K562 (cell line): ENCODE results near the gene RAP1GAP2. TPM values are rescaled to one million over a fixed set of nuclear protein-coding genes. Genes with fewer than 3 reads are reported as not detected.

Experiments used
- ATAC-seq: fragments of 200-7000 bp; cut with Tn5 transposase; 3 replicates; pipeline ENCODE4 v1.9.1; 2020; ENCODE audit warnings: moderate library complexity
- BruUV-seq: library from RNA; stranded (reverse); fragments of 400-500 nt; replicated peaks from 2 replicates; lab custom pipeline; 2021; lab: Mats Ljungman, UMichigan
- CTCF ChIA-PET: fragments of 300-600 bp; formaldehyde crosslinking; extraction: SDS; loops from one replicate; lab custom pipeline; 2021; ENCODE audit warnings: low intra/inter-chr PET ratio; lab: Yijun Ruan, JAX
- POLR2A ChIA-PET: fragments of 300-600, 350-650 bp; sonication (Branson Sonifier 250); formaldehyde crosslinking; extraction: SDS; loops from one replicate; lab custom pipeline; 2021; ENCODE audit warnings: antibody characterized with exemption, inconsistent platforms; lab: Yijun Ruan, JAX
- DNase-seq, 4 experiments: peaks; one replicate each; pipeline versions ENCODE4 v3.0.0 to v3.0.0-alpha.2; 2011 to 2018; ENCODE audit warnings: low spot score in 3 of 4, mixed read lengths in 3 of 4; ENCODE audit errors: extremely low read depth in 1 of 4
- FAIRE-seq: peaks from 2 replicates; lab custom pipeline; 2011; peaks lifted over from hg19 to GRCh38; lab: Jason Lieb, UNC
- H2AFZ ChIP-seq: 2 replicates; pipeline ENCODE4 v1.6.0; 2011; ENCODE audit warnings: low read depth, low read length, control low read depth, inconsistent platforms
- H3K27ac ChIP-seq: fragments of 200-600 bp; 3 replicates; pipeline ENCODE4 v1.8.0; 2011; ENCODE audit warnings: low read depth, mild to moderate bottlenecking, control low read depth, inconsistent platforms, low read length, moderate library complexity, mixed read lengths; ENCODE audit errors: extremely low read depth
- H3K27me3 ChIP-seq, 2 experiments: fragments of 300-600 bp in 1 of 2; 2 replicates in 1 of 2; 3 replicates in 1 of 2; pipeline versions ENCODE4 v1.6.0 to v1.8.0; 2011; ENCODE audit warnings: inconsistent platforms in 2 of 2, low read length in 2 of 2, mild to moderate bottlenecking in 1 of 2, mixed read lengths in 1 of 2, moderate library complexity in 1 of 2; ENCODE audit not compliant: control insufficient read depth in 2 of 2, insufficient read depth in 2 of 2
- H3K36me3 ChIP-seq: fragments of 300-600 bp; 3 replicates; pipeline ENCODE4 v1.8.0; 2011; ENCODE audit warnings: mild to moderate bottlenecking, low read length, inconsistent platforms; ENCODE audit not compliant: control insufficient read depth, insufficient read depth
- H3K4me1 ChIP-seq, 2 experiments: fragments of 200-600 bp in 1 of 2; replicated peaks in 1 of 2; 2 replicates in 1 of 2; 3 replicates in 1 of 2; pipeline versions ENCODE4 v1.5.1 to v1.8.0; 2011; ENCODE audit warnings: inconsistent platforms in 2 of 2, low read length in 2 of 2, mild to moderate bottlenecking in 1 of 2, mixed read lengths in 1 of 2, moderate library complexity in 1 of 2; ENCODE audit not compliant: control insufficient read depth in 2 of 2, insufficient read depth in 2 of 2
- H3K4me2 ChIP-seq: 2 replicates; pipeline ENCODE4 v1.6.1; 2011; ENCODE audit warnings: low read length, control low read depth, inconsistent platforms, mixed read lengths; ENCODE audit not compliant: insufficient read depth
- H3K4me3 ChIP-seq: fragments of 200-600 bp; sonication (generic), shearing (Covaris generic); 2 replicates; pipeline ENCODE4 v1.5.1; 2016; ENCODE audit warnings: control low read depth, inconsistent platforms
- H3K79me2 ChIP-seq: fragments of 200-600 bp; 3 replicates; pipeline ENCODE4 v1.8.0; 2011; ENCODE audit warnings: low read length, inconsistent platforms; ENCODE audit not compliant: control insufficient read depth, insufficient read depth
- H3K9ac ChIP-seq, 2 experiments: 2 replicates each; pipeline versions ENCODE4 v1.6.0 to v1.6.1; 2011; ENCODE audit warnings: low read depth in 2 of 2, low read length in 2 of 2, control low read depth in 1 of 2, inconsistent platforms in 1 of 2, mild to moderate bottlenecking in 1 of 2, mixed read lengths in 1 of 2; ENCODE audit not compliant: insufficient read depth in 1 of 2
- H3K9me1 ChIP-seq: one replicate; pipeline ENCODE4 v1.6.0; 2011; ENCODE audit warnings: inconsistent platforms, mild to moderate bottlenecking, low read length, moderate library complexity; ENCODE audit not compliant: control insufficient read depth, insufficient read depth
- H3K9me3 ChIP-seq: replicated peaks from 2 replicates; pipeline ENCODE4 v1.5.1; 2011; ENCODE audit warnings: low read depth, low read length, inconsistent platforms; ENCODE audit not compliant: control insufficient read depth, insufficient read depth
- H4K20me1 ChIP-seq: replicated peaks from 2 replicates; pipeline ENCODE4 v1.6.1; 2011; ENCODE audit warnings: low read length, inconsistent platforms, mixed read lengths; ENCODE audit not compliant: control insufficient read depth, insufficient read depth
- CBFA2T2 ChIP-seq: fragments of 450-650 bp; conservative IDR thresholded peaks from 2 replicates; pipeline ENCODE4 v1.6.1; 2017; ENCODE audit warnings: mild to moderate bottlenecking
- CTCF ChIP-seq, 3 experiments: IDR thresholded peaks in 2 of 3; conservative IDR thresholded peaks in 1 of 3; 2 replicates each; pipeline ENCODE4 v1.5.1; 2011 to 2012; ENCODE audit warnings: low read length in 3 of 3, mild to moderate bottlenecking in 3 of 3, control low read depth in 2 of 3, improper control_type of control experiment in 1 of 3, inconsistent platforms in 1 of 3, low read depth in 1 of 3, mixed read lengths in 1 of 3, moderate library complexity in 1 of 3; ENCODE audit not compliant: insufficient read depth in 2 of 3
- KAT2B ChIP-seq: IDR thresholded peaks from one replicate; pipeline ENCODE4 v1.6.1; 2012; ENCODE audit warnings: low read depth, mild to moderate bottlenecking, control low read depth, inconsistent platforms, low read length, moderate library complexity
- MCM2 ChIP-seq: fragments of 450-650 bp; IDR thresholded peaks from 2 replicates; pipeline ENCODE4 v1.6.1; 2017; ENCODE audit warnings: low read depth, mild to moderate bottlenecking
- RREB1 ChIP-seq: fragments of 250-450 bp; sonication (Bioruptor Pico); IDR thresholded peaks from 2 replicates; pipeline ENCODE4 v1.4.0; 2020
- THAP12 ChIP-seq: fragments of 250-450 bp; sonication (Bioruptor Pico); IDR thresholded peaks from 2 replicates; pipeline ENCODE4 v1.9.0; 2021; ENCODE audit warnings: mild to moderate bottlenecking, inconsistent platforms
- ZNF354B ChIP-seq: fragments of 250-450 bp; sonication (Bioruptor Pico); IDR thresholded peaks from 2 replicates; pipeline ENCODE4 v1.4.0; 2020
- WGBS: fragments of 100-300 bp; shearing (Covaris generic); methylation state at CpG from one replicate; pipeline ENCODE4 v1.1.6; 2016; ENCODE audit warnings: low coverage, mixed read lengths; ENCODE audit not compliant: insufficient coverage; ENCODE audit errors: missing lambda C conversion rate; 5-methylcytosine and 5-hydroxymethylcytosine counted together
- in situ Hi-C: fragments of 300-500 bp; cut with MboI; formaldehyde crosslinking; loops from 4 replicates; pipeline ENCODE4 v1.15.0; 2018; ENCODE audit warnings: inconsistent platforms, mixed read lengths
- intact Hi-C: fragments of 100-400 bp; cut with micrococcal nuclease; formaldehyde crosslinking; loops from 2 replicates; pipeline ENCODE4 v1.14.2; 2022
- polyA plus RNA-seq, 8 experiments: library from polyadenylated mRNA; depleted of rRNA in 4 of 8; stranded (reverse) in 5 of 8; unstranded in 3 of 8; fragments of >200 nt; fragmentation: Nextera tagmentation in 2 of 8; fragmentation: Illumina TruSeq in 1 of 8; extraction: Ambion mirVana in 2 of 8; extraction: Trizol in 1 of 8; gene quantifications; 2 replicates each; pipeline versions ENCODE4 v1.2.1 to v1.2.3, GENCODE V29; 2011 to 2014; ENCODE audit warnings: inconsistent platforms in 1 of 8, missing spikeins in 1 of 8
- total RNA-seq, 7 experiments: library from RNA; depleted of rRNA in 6 of 7; stranded (reverse); fragments of >200 nt in 6 of 7; fragmentation: Illumina TruSeq in 2 of 7; extraction: Trizol in 2 of 7; gene quantifications; 2 replicates each; pipeline versions ENCODE4 v1.2.1 to v1.2.3, GENCODE V29; 2011 to 2021; ENCODE audit warnings: low replicate concordance in 1 of 7

Gene RAP1GAP2
- total and polyA plus RNA-seq, 9 of the 15 experiments (the other 6 are each of a cell fraction or from before 2014, with no cell fraction given): 0.01 to 1.3 (median 0.42) TPM; not detected in 1

- TF ChIP-seq RREB1 (CRISPR knock-in tag): no peak
- no peak for TF ChIP-seq MCM2
- no peak for TF ChIP-seq KAT2B
- no peak for TF ChIP-seq CBFA2T2
These were observed 244.6 kb downstream of the RAP1GAP2 start (continued) for GRCh38 chr17:3040882-3041281.

- H3K4me1 ChIP-seq: peaks cover 0 to 4% of the 10 kb centered on the region in 2 experiments; a peak in 2 of 5 replicates
- ChIA-PET POLR2A (no interaction called here), CTCF (no interaction called here)
- no peak overlapping the region for H3K9ac ChIP-seq
- 2% methylated on average over 9 of the region's 11 CpGs for WGBS
- no peaks in the 10 kb centered on the region; a peak in 2 of 5 replicates for H3K27me3 ChIP-seq
- no peak overlapping the region for H3K27ac ChIP-seq
- H3K4me2 ChIP-seq: no peak overlapping the region
- DNase-seq (peak; percentile 13 to 34 (median 18)), FAIRE-seq (no peak), ATAC-seq (no peak)
- no peaks in the 10 kb centered on the region for H4K20me1 ChIP-seq
- H3K36me3 ChIP-seq: no peaks in the 10 kb centered on the region
- no peaks in the 10 kb centered on the region for H3K9me3 ChIP-seq
- no peaks in the 10 kb centered on the region for H3K9me1 ChIP-seq
- H3K4me3 ChIP-seq: no peak overlapping the region
- intact Hi-C loops: loop anchor here (10.0 kb wide), 1 partner anchor 641 kb away; no protein-coding TSS in a partner anchor
- no TSS peak for BruUV-seq
- in situ Hi-C loops: no loop called here
- no peaks in the 10 kb centered on the region for H3K79me2 ChIP-seq
- no peak overlapping the region for H2AFZ ChIP-seq
- TF ChIP-seq THAP12 (CRISPR knock-in tag) (no peak), ZNF354B (CRISPR knock-in tag) (no peak), CTCF (IDR thresholded peaks at IDR 0.05 in 2 of 3, conservative IDR thresholded peaks at IDR 0.05 in 1 of 3; ENCODE audit: insufficient read depth in 2 of 3, low read depth in 1 of 3, low read length in 3 of 3) (peak; percentile 40 to 58 (median 45); a peak in 5 of 6 replicates)
These were observed 247.6 kb downstream of the RAP1GAP2 start for GRCh38 chr17:3043737-3044365.
